ENCODE data around the gene MPC1.

Gene MPC1

DNA sequence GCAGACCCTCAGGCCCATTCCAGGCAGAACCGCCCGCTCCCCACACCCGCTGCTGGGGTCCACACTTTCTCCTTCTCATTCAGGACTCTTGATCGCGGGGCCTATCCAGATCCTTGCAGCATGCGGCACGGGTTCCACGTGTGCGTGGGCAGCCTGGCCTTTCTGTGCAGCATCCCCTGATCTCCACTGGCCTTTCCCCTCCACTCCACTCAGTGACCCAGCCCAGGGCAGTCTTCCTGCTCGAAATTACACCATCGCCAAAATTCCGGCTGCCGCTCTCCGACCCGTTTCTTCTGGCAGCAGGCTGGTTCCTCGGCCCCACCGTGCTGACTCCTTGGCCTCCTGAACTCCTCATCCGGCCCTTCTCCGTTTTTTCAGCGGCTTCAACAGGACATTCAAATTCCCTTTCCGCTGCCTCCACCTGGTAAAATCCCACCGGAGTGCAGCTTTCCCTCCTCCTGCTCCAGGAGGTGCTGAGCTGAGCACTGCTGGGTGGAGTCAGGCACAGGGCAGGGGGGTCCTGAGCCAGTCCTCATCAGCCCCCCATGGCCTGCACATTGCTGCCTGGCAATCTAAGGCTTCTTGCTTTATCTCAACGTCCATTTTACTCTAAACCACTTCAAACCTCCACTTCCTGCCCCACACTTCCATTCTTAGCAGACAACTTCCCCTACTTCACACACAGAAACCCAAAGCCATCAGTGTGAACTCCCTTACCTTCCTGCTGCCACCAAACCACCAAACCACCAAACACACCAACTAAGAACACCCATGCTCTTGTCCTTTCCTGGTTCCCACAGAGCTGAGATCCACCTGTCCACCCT lies 49.4 kb downstream of the MPC1 start:
- 91% methylated on average over 23 of the region's 23 CpGs for WGBS
- no peak overlapping the region for H3K27ac ChIP-seq (ENCODE audit: low read depth, low read length)
- H3K9ac ChIP-seq (ENCODE audit: low read depth, low read length) = no peak overlapping the region; the same call in 1 of the 2 replicates
- peaks cover 42% of the 10 kb centered on the region for H3K36me3 ChIP-seq (ENCODE audit: insufficient read depth, low read length)
- no peaks in the 10 kb centered on the region for H3K9me3 ChIP-seq (ENCODE audit: insufficient read depth, low read depth, low read length)
- H3K27me3 ChIP-seq (ENCODE audit: insufficient read depth, low read length) = no peaks in the 10 kb centered on the region
- H3K4me3 ChIP-seq (ENCODE audit: low read length) = no peak overlapping the region
- peaks cover 16% of the 10 kb centered on the region for H3K4me1 ChIP-seq (ENCODE audit: insufficient read depth, low read length)

DNA sequence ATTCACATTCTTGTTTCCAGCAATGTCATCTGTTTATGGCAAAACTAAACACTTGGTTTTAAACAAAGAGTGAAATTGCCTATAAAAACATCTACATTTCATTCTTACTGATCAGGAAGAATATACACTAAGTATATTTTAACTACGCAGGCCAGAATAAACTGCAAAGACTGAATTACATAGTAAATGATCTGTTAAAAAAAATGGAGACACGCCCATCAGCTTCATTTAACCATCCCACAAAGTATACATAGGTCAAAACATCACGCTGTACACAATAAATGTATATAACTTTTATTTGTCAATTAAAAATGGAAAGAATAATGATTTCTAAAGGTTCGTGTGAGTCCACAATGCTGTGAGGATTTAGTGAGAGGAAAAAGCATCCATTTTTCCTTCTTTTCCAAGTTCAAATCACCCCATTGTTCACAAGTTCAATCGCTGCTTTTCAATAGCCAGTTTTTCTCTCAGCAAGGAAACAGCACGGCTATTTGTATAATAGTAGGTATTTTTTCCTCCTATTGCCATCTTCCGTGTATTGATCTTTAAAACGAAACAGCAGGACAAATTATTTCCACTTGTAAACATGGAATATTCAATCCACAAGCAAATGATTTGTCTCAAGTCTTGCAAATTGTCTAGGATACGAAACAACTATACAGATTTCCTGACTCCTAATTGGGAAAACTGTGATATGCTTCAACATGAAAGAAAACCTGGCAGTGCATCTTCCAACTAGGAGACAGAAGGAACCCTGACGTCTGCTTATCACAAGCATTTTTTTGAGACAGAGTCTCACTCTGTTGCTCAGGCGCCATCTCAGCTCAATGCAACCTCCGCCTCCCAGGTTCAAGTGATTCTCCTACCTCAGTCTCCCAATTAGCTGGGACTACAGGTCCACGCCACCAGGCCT lies 51.0 kb downstream of the MPC1 start:
- H3K9ac ChIP-seq (ENCODE audit: low read depth, low read length) = no peak overlapping the region
- 89% methylated on average over 8 of the region's 13 CpGs for WGBS
- H3K4me1 ChIP-seq (ENCODE audit: insufficient read depth, low read length) = peaks cover 16% of the 10 kb centered on the region

DNA sequence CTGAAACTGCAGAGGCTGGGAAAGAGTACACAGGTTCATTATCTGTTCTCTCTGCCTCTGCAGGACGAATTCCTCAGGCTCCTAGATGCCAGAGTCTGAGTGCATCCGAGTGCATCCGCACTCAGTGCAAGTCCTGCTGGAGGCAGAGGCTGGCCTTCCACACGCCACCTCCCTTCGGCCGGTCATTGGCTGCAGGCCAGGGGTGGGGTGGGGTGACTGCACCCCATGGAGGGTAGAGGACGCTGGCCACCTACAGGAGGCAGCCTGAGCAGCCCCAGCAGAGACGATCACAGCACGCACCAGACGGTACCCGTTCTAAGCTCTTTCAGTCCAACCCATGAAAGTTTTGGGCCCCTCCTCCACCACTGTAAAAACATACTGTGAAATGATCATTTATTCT lies 52.1 kb downstream of the MPC1 start:
- H3K9me3 ChIP-seq (ENCODE audit: insufficient read depth, low read depth, low read length) = no peaks in the 10 kb centered on the region
- H3K9ac ChIP-seq (ENCODE audit: low read depth, low read length) = no peak overlapping the region
- H3K27me3 ChIP-seq (ENCODE audit: insufficient read depth, low read length) = no peaks in the 10 kb centered on the region
- WGBS = 53% methylated on average over 11 of the region's 11 CpGs
- peaks cover 44% of the 10 kb centered on the region for H3K36me3 ChIP-seq (ENCODE audit: insufficient read depth, low read length)
- no peak overlapping the region for H3K4me3 ChIP-seq (ENCODE audit: low read length)
- no peak overlapping the region for H3K27ac ChIP-seq (ENCODE audit: low read depth, low read length)
- H3K4me1 ChIP-seq (ENCODE audit: insufficient read depth, low read length) = peaks cover 16% of the 10 kb centered on the region

More for the DNA sequence above, 51.0 kb downstream of the MPC1 start:
- Histone ChIP-seq H3K4me3 (ENCODE audit: low read length) (no peak overlapping the region), H3K36me3 (ENCODE audit: insufficient read depth, low read length) (peaks cover 43% of the 10 kb centered on the region), H3K27ac (ENCODE audit: low read depth, low read length) (no peak overlapping the region), H3K9me3 (ENCODE audit: insufficient read depth, low read depth, low read length) (no peaks in the 10 kb centered on the region), H3K27me3 (ENCODE audit: insufficient read depth, low read length) (no peaks in the 10 kb centered on the region)

GRCh38 chr6:166325383-166326042 lies 57.2 kb downstream of the MPC1 start:
- H3K27ac ChIP-seq (ENCODE audit: low read depth, low read length) = no peak overlapping the region
- H3K4me3 ChIP-seq (ENCODE audit: low read length) = no peak overlapping the region
- no peaks in the 10 kb centered on the region for H3K9me3 ChIP-seq (ENCODE audit: insufficient read depth, low read depth, low read length)
- H3K36me3 ChIP-seq (ENCODE audit: insufficient read depth, low read length) = peaks cover 83% of the 10 kb centered on the region
- H3K27me3 ChIP-seq (ENCODE audit: insufficient read depth, low read length) = no peaks in the 10 kb centered on the region
- no peak overlapping the region for H3K9ac ChIP-seq (ENCODE audit: low read depth, low read length)
- peaks cover 5% of the 10 kb centered on the region; the same call in 1 of the 2 replicates for H3K4me1 ChIP-seq (ENCODE audit: insufficient read depth, low read length)
- 90% methylated on average over 6 of the region's 6 CpGs for WGBS

GRCh38 chr6:166323395-166323794 lies 59.3 kb downstream of the MPC1 start:
- 90% methylated on average over 5 of the region's 5 CpGs for WGBS
- H3K27me3 ChIP-seq (ENCODE audit: insufficient read depth, low read length) = no peaks in the 10 kb centered on the region
- H3K27ac ChIP-seq (ENCODE audit: low read depth, low read length) = no peak overlapping the region
- H3K4me3 ChIP-seq (ENCODE audit: low read length) = no peak overlapping the region
- H3K9ac ChIP-seq (ENCODE audit: low read depth, low read length) = no peak overlapping the region
- no peaks in the 10 kb centered on the region for H3K9me3 ChIP-seq (ENCODE audit: insufficient read depth, low read depth, low read length)
- H3K36me3 ChIP-seq (ENCODE audit: insufficient read depth, low read length) = peaks cover 82% of the 10 kb centered on the region
- H3K4me1 ChIP-seq (ENCODE audit: insufficient read depth, low read length) = no peaks in the 10 kb centered on the region

DNA sequence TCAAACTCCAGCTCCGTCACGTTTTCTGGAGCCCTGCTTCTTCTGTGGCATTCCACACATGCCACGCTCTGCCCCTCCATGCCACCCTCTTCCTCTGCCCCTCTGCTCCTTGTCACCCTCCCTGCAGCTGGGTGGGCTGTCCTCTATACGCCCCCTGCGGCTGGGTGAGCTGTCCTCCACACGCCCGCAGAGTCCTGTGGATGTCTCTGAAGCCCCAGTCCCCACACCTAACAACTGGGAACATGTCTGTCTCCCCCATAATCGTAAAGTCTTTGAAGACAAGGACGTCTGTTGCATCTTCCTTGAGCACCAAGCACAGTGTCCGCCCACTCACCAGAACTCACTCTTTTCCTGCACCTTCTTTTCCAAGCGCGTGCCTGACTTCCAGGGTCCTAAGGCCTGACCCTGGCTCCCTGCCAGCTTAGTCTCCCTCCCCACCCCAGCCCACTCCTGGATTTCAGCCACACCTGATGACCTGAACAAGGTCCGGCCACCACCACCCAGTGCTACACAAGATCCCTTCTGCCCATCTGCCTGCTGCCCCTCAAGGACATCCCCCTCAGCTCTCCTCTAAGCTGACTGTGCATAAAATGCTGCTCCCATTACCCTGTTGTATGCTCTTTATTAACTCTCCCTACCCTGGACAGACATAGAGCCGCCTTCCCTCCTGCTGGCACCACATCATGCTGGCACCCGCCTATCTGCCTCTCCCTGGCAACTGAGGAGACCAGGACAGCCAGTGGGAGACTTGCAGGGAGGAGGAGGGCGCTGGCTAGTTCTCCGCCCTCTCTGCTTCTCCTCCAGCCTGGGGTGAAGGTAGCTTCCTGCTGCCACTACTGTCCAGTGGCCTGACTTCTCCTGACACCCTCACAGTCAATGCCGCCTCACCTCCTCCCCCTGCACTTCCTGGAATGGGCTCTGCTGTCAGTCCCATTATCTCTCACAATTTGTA lies 63.8 kb downstream of the MPC1 start:
- Histone ChIP-seq H3K27ac (ENCODE audit: low read depth, low read length) (no peak overlapping the region), H3K36me3 (ENCODE audit: insufficient read depth, low read length) (peaks cover 39% of the 10 kb centered on the region), H3K9ac (ENCODE audit: low read depth, low read length) (no peak overlapping the region), H3K4me1 (ENCODE audit: insufficient read depth, low read length) (peaks cover 6% of the 10 kb centered on the region), H3K27me3 (ENCODE audit: insufficient read depth, low read length) (no peaks in the 10 kb centered on the region), H3K4me3 (ENCODE audit: low read length) (no peak overlapping the region), H3K9me3 (ENCODE audit: insufficient read depth, low read depth, low read length) (no peaks in the 10 kb centered on the region)
- 90% methylated on average over 18 of the region's 18 CpGs for WGBS

DNA sequence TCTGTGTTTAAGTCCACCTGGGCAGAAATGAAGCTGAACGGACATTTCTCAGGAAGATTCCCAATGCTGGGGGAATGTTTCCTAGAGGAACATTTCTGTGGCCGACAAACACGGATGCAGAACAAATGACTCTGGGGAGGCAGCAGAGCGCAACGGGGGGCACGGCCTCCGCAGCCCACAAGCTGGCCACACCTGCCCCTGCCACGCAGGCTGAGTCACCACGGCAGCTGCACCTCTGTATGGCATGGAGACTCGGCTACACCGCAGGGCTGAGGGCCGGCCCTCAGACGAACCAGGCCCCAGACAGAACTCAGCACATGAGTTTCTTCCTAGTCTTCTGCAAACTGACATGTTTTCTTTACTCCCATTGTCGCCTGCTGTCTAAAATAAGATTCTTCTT lies 64.5 kb downstream of the MPC1 start:
- H3K9ac ChIP-seq (ENCODE audit: low read depth, low read length) = no peak overlapping the region
- no peaks in the 10 kb centered on the region for H3K27me3 ChIP-seq (ENCODE audit: insufficient read depth, low read length)
- 89% methylated on average over 14 of the region's 14 CpGs for WGBS
- H3K27ac ChIP-seq (ENCODE audit: low read depth, low read length) = no peak overlapping the region
- peaks cover 33% of the 10 kb centered on the region for H3K36me3 ChIP-seq (ENCODE audit: insufficient read depth, low read length)
- H3K4me1 ChIP-seq (ENCODE audit: insufficient read depth, low read length) = peaks cover 6% of the 10 kb centered on the region
- no peaks in the 10 kb centered on the region for H3K9me3 ChIP-seq (ENCODE audit: insufficient read depth, low read depth, low read length)
- no peak overlapping the region for H3K4me3 ChIP-seq (ENCODE audit: low read length)

DNA sequence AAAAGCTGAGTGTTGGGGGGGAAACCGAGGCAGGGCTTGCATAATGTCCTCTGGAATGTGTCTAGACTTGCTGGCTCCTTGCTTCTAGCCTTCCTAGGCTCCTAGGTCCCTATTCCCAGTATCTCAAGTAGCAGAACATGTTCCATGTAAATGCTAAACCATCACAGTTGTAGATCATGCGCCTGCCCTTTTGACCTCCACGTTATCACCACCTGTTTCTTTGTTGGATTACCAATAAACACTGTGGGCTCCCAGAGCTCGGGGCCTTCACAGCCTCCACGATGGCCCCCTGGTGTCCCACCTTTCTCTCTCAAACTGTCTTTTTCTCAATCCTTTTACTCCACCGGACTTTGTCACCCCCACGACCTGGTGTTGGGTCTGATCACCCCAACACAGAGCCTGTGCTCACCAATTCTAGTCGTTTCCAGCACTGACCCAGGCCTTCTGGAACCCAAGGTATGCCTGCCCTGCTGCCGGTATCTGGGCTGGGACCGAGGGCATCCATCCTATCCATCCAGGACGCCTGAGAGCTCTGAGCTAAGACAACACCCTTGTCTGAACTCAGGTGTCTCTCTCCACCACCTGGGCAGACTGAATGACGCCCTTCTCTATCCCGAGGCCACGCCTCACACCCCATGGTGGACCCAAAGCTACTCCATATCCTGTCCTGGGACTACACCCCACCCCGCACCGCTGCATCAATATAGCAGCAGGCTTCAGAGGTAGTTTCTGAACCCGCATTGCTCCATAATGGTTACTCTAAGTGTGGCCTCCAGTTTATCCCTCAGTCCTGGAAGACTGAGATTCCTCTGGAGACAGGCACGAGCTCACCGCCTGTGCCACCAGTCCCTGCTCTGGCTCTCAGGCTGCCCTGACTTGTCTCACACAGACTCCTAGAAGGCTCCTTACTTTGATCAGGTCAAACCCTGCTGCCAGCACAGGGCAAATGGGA lies 65.2 kb downstream of the MPC1 start:
- H3K27me3 ChIP-seq (ENCODE audit: insufficient read depth, low read length) = no peaks in the 10 kb centered on the region
- H3K27ac ChIP-seq (ENCODE audit: low read depth, low read length) = no peak overlapping the region

DNA sequence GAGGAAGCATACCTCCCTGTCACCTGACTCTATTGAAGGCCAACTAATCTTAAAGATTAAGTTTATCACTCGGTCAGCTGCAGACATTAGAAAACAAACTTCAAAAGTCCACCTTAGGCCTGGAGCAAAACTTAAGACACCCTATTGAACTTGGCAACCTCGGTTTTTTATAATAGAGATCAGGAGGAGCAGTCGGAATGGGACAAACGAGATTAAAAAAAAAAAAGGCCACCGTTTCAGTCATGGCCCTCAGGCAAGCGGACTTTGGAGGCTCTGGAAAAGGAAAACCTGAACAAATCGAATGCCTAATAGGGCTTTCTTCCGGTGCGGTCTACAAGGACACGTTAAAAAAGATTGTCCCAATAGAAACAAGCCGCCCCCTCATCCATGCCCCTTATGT lies 67.3 kb downstream of the MPC1 start:
- peaks cover 10% of the 10 kb centered on the region for H3K27me3 ChIP-seq (ENCODE audit: insufficient read depth, low read length)
- no peak overlapping the region for H3K4me3 ChIP-seq (ENCODE audit: low read length)
- H3K27ac ChIP-seq (ENCODE audit: low read depth, low read length) = no peak overlapping the region
- peaks cover 10% of the 10 kb centered on the region for H3K36me3 ChIP-seq (ENCODE audit: insufficient read depth, low read length)
- no peak overlapping the region for H3K9ac ChIP-seq (ENCODE audit: low read depth, low read length)
- 91% methylated on average over 11 of the region's 11 CpGs for WGBS
- no peaks in the 10 kb centered on the region for H3K9me3 ChIP-seq (ENCODE audit: insufficient read depth, low read depth, low read length)
- H3K4me1 ChIP-seq (ENCODE audit: insufficient read depth, low read length) = peaks cover 6% of the 10 kb centered on the region

More for the DNA sequence above, 65.2 kb downstream of the MPC1 start:
- WGBS = 91% methylated on average over 19 of the region's 19 CpGs
- Histone ChIP-seq H3K4me1 (ENCODE audit: insufficient read depth, low read length) (peaks cover 6% of the 10 kb centered on the region), H3K9me3 (ENCODE audit: insufficient read depth, low read depth, low read length) (no peaks in the 10 kb centered on the region), H3K9ac (ENCODE audit: low read depth, low read length) (no peak overlapping the region), H3K36me3 (ENCODE audit: insufficient read depth, low read length) (peaks cover 26% of the 10 kb centered on the region), H3K4me3 (ENCODE audit: low read length) (no peak overlapping the region)

Measured in HUES64 (cell line).